Hippocampal formation (tissue), 2 donors: ENCODE measurements around the gene EXOC2.

Experiments
- DNase-seq, 2 donors: peaks; one replicate each; lab custom pipeline; 2025; lab: John Stamatoyannopoulos, UW

The EXOC2 gene

GRCh38 chr6:498795-499231, 194.1 kb downstream of the EXOC2 start:
- DNase-seq = no peak

GRCh38 chr6:497258-497657, 195.7 kb downstream of the EXOC2 start:
- DNase-seq = no peak

GRCh38 chr6:496649-497048, 196.3 kb downstream of the EXOC2 start:
- no peak for DNase-seq

- no peak for DNase-seq
These were observed 198.5 kb downstream of the EXOC2 start for GRCh38 chr6:494394-494793.

GRCh38 chr6:493840-494239, 199.1 kb downstream of the EXOC2 start:
- no peak for DNase-seq

GRCh38 chr6:492816-493414, 200.0 kb downstream of the EXOC2 start:
- DNase-seq = no peak

GRCh38 chr6:492178-492577, 200.8 kb downstream of the EXOC2 start:
- DNase-seq = no peak

GRCh38 chr6:491233-491632, 201.7 kb downstream of the EXOC2 start:
- DNase-seq = no peak

- DNase-seq = no peak
These were observed 202.5 kb downstream of the EXOC2 start for GRCh38 chr6:490251-491037.

- DNase-seq = no peak
These were observed 203.2 kb downstream of the EXOC2 start for GRCh38 chr6:489762-490161.

GRCh38 chr6:489001-489400, 203.9 kb downstream of the EXOC2 start:
- no peak for DNase-seq

GRCh38 chr6:487956-488355, 205.0 kb downstream of the EXOC2 start:
- DNase-seq = peak; percentile 86 to 91

- no peak for DNase-seq
These were observed 207.2 kb downstream of the EXOC2 start for GRCh38 chr6:485655-486170.

GRCh38 chr6:484746-485145, 208.2 kb downstream of the EXOC2 start:
- DNase-seq = no peak

- DNase-seq = no peak
These were observed 208.7 kb downstream of the EXOC2 start for GRCh38 chr6:484086-484745.

GRCh38 chr6:475314-475713, 217.6 kb downstream of the EXOC2 start:
- DNase-seq = no peak

- no peak for DNase-seq
These were observed 218.3 kb downstream of the EXOC2 start for GRCh38 chr6:474453-475185.

- DNase-seq = no peak
These were observed 219.0 kb downstream of the EXOC2 start for GRCh38 chr6:473768-474452.

- DNase-seq = no peak
These were observed 219.6 kb downstream of the EXOC2 start for GRCh38 chr6:473356-473755.

- DNase-seq = no peak
These were observed 222.0 kb downstream of the EXOC2 start for GRCh38 chr6:470901-471448.
